GM13977 (cell line): ENCODE data around the gene PIK3CG.

Source experiments
- DNase-seq: peaks from one replicate; pipeline ENCODE4 v3.0.0; 2012; ENCODE audit warnings: low spot score
- CTCF ChIP-seq: IDR thresholded peaks from 2 replicates; pipeline ENCODE4 v1.5.1; 2012; ENCODE audit warnings: mild to moderate bottlenecking, control low read depth; ENCODE audit not compliant: insufficient read depth; ENCODE audit errors: extremely low read depth, missing control alignments
- in situ Hi-C: fragments of 300-500 bp; cut with MboI; formaldehyde crosslinking; loops from one replicate; pipeline ENCODE4 v1.12.0; 2022; ENCODE audit warnings: low sequenced_read_pairs, low pct_unique_long_range_greater_than_20kb, mixed read lengths, inconsistent platforms; ENCODE audit not compliant: unreplicated experiment

Gene PIK3CG

GRCh38 chr7:106865130-106866041 lies at the start of gene PIK3CG:
Gene PIK3CG (plus strand): TSS chr7:106865282. CDS start chr7:106867562, 2,280 bp downstream.
- in situ Hi-C loops: no loop called here
- TF ChIP-seq CTCF: no peak
- peak; percentile 64 for DNase-seq

GRCh38 chr7:106817098-106817497 lies 48.0 kb upstream of the PIK3CG start:
- no peak for TF ChIP-seq CTCF
- in situ Hi-C loops: no loop called here

GRCh38 chr7:106818736-106819135 lies 46.3 kb upstream of the PIK3CG start:
- no peak for TF ChIP-seq CTCF
- DNase-seq: no peak
- in situ Hi-C loops: no loop called here

More at GRCh38 chr7:106817098-106817497, 48.0 kb upstream of the PIK3CG start:
- DNase-seq: no peak

GRCh38 chr7:106819546-106819945 lies 45.5 kb upstream of the PIK3CG start:
- no peak for DNase-seq
- in situ Hi-C loops: no loop called here
- TF ChIP-seq CTCF: no peak

GRCh38 chr7:106820321-106821217 lies 44.5 kb upstream of the PIK3CG start:
- TF ChIP-seq CTCF: no peak
- DNase-seq: no peak
- in situ Hi-C loops: no loop called here

GRCh38 chr7:106823631-106824030 lies 41.5 kb upstream of the PIK3CG start:
- in situ Hi-C loops: no loop called here
- DNase-seq: no peak
- TF ChIP-seq CTCF: no peak
